SU-DHL-6 (cell line): ENCODE data around the gene ANKRD13D.

Experiments
- CTCF ChIP-seq: fragments of 200-600 bp; sonication (generic); IDR thresholded peaks from one replicate; pipeline ENCODE4 v1.5.1; 2017; ENCODE audit warnings: antibody characterized with exemption, mild to moderate bottlenecking, low read length, moderate library complexity; ENCODE audit not compliant: insufficient read depth, poor library complexity, severe bottlenecking
- EZH2phosphoT487 ChIP-seq: fragments of 200-600 bp; sonication (generic), shearing (Covaris generic); conservative IDR thresholded peaks from 2 replicates; pipeline ENCODE4 v1.6.1; 2018; ENCODE audit warnings: mild to moderate bottlenecking, antibody characterized with exemption, low read length, moderate library complexity, mixed read lengths

GRCh38 chr11:67323526-67323925 lies 34.4 kb downstream of the ANKRD13D start:
- no peak for TF ChIP-seq CTCF
- no peak for TF ChIP-seq EZH2phosphoT487
